ENCODE measurements around the gene SLC19A1.

The SLC19A1 gene

DNA sequence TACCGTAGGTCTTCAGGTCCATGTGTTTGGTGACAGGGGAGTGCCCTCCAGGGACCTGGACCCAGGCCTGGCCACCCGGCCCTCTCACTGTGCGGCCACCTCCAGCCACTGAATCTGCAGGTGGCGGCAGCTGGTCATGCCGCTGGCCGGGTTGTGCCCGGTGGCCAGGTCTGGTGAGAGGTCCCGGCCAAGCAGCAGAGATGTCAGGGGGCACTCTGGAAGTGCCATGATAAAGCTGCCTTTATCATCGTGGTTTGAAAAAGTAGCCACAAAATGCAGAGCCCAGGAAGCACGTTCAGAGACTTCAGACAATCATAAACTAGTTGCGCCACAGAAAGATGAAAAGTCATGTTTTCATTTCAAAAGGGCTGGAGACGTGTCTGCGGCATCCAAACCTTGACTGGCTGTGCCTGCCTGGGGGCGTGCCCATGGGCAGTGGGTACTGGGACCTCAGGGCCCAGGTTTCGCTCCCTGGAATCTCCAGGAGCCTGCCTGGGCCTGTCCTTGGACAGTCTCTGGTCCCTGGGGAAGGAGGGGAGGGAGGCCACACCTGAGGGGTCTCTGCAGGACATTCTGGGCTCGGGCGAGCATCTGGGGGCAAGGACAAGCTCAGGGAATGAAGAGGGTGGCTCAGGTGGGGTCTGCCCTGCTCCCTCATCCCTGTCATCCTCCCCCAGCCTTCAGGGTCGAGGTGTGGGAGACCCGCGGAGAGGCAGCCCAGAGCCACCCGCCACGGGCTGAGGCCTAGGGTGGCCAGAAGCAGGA lies 92.4 kb downstream of the SLC19A1 start:
- DNase-seq: no peak

DNA sequence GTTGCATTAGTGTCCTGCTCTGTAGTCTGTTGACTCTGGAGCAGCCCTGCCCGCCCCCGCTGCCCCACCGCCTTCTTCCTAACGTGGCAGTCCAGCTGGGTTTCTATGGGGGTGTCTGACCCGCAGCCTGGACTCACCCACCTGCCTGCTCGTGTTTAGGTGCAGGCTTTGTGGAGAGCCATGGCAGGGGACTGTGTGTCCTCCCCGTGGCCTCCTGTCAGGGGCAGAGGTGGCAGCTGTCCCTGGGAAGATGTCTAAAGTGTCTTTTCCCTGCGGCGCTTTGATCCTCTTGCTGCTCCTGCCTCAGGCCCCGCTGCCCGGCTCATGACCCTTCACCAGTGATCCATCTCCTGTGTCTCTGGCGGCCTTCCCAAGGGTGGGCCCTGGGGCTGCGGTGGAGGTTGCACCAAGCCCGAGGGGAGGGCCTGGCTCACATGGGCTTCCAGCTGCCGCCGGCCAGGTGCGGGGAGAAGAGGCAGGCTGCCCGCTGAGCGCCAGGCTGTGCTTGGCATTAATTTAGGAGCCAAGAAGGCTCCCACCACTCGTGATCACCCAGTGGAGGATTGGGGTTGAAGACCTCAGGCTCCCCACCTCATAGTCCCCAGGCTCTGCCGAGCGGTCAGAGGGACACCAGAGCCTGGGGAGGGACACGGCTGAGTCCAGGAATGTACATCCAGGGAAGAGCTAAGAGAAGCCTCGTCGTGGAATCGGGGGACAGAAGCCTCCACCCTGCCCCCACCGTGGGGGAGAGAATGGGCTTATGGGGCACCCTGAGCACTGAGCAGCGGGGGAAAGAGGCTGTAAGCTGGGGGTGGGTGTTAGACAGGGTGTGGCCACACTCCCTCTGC lies 93.2 kb downstream of the SLC19A1 start:
- DNase-seq: no peak

DNA sequence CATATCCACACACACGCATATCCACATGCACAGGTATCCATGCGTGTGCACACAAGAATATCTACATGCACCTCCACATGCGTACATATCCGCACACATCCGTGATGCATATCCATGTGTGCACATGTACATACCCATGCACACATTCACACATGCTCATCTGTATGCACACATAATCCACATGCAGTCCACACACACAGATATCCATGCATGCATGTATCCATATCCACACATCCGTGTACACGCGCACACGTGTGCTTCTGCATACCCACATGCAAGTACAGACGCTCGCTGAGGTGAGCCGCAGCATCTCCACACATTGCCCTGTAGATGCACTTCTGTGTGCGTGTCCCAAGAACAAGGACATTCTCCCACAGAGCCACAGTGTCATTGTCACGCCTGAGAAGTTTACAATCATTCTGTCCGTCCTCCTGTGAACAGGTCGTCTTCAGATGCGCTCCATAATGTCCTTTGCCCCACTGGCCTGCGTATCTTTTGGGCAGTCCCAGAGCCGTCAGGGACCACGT lies 93.9 kb downstream of the SLC19A1 start:
- no peak for DNase-seq

Data from eye (tissue), 1 donor.